ENCODE measurements around the gene AIFM3.

- no peak for TF ChIP-seq POLR2A (IDR thresholded peaks at IDR 0.05; ENCODE audit: low read length)
- TF ChIP-seq GATA1 (IDR thresholded peaks at IDR 0.05; ENCODE audit: low read depth, low read length) = no peak
Observed at GRCh38 chr22:20989323-20990138, 22.5 kb downstream of the AIFM3 start.
